ENCODE measurements around the gene MSI2.

The MSI2 gene

GRCh38 chr17:57625511-57625910, 369.2 kb downstream of the MSI2 start:
- TF ChIP-seq FOXM1 (IDR thresholded peaks at IDR 0.05; ENCODE audit: borderline replicate concordance, low read depth) (no peak), MAX (IDR thresholded peaks at IDR 0.05) (no peak), CREB1 (IDR thresholded peaks at IDR 0.05; ENCODE audit: low read depth) (no peak), TEAD4 (IDR thresholded peaks at IDR 0.05) (no peak), YY1 (IDR thresholded peaks at IDR 0.05; ENCODE audit: low read depth) (no peak), REST (IDR thresholded peaks at IDR 0.05; ENCODE audit: low read depth) (no peak), NFIC (IDR thresholded peaks at IDR 0.05) (no peak), EGR1 (IDR thresholded peaks at IDR 0.05) (no peak), ZBTB7A (IDR thresholded peaks at IDR 0.05; ENCODE audit: low read depth) (no peak), TAF1 (IDR thresholded peaks at IDR 0.05; ENCODE audit: low read depth) (no peak), RAD21 (IDR thresholded peaks at IDR 0.05; ENCODE audit: low read depth) (no peak), EP300 (IDR thresholded peaks at IDR 0.05; ENCODE audit: borderline replicate concordance) (no peak)

- TF ChIP-seq CEBPB (IDR thresholded peaks at IDR 0.05) (no peak), TAF1 (IDR thresholded peaks at IDR 0.05; ENCODE audit: low read depth) (no peak), ZBTB7A (IDR thresholded peaks at IDR 0.05; ENCODE audit: low read depth) (no peak), EGR1 (IDR thresholded peaks at IDR 0.05) (no peak), EP300 (IDR thresholded peaks at IDR 0.05; ENCODE audit: borderline replicate concordance) (no peak), MAX (IDR thresholded peaks at IDR 0.05) (no peak), TEAD4 (IDR thresholded peaks at IDR 0.05) (no peak), FOXM1 (IDR thresholded peaks at IDR 0.05; ENCODE audit: borderline replicate concordance, low read depth) (no peak), REST (IDR thresholded peaks at IDR 0.05; ENCODE audit: low read depth) (no peak), CREB1 (IDR thresholded peaks at IDR 0.05; ENCODE audit: low read depth) (no peak), USF1 (IDR thresholded peaks at IDR 0.05) (no peak), YY1 (IDR thresholded peaks at IDR 0.05; ENCODE audit: low read depth) (no peak), NFIC (IDR thresholded peaks at IDR 0.05) (no peak), TCF12 (IDR thresholded peaks at IDR 0.05; ENCODE audit: low read depth) (no peak), RAD21 (IDR thresholded peaks at IDR 0.05; ENCODE audit: low read depth) (no peak)
These were observed 369.6 kb downstream of the MSI2 start for GRCh38 chr17:57625957-57626356.

- TF ChIP-seq ZBTB7A (IDR thresholded peaks at IDR 0.05; ENCODE audit: low read depth) (no peak), REST (IDR thresholded peaks at IDR 0.05; ENCODE audit: low read depth) (no peak), TCF12 (IDR thresholded peaks at IDR 0.05; ENCODE audit: low read depth) (no peak), TAF1 (IDR thresholded peaks at IDR 0.05; ENCODE audit: low read depth) (no peak), EGR1 (IDR thresholded peaks at IDR 0.05) (no peak), USF1 (IDR thresholded peaks at IDR 0.05) (no peak), NFIC (IDR thresholded peaks at IDR 0.05) (no peak), CEBPB (IDR thresholded peaks at IDR 0.05) (no peak), EP300 (IDR thresholded peaks at IDR 0.05; ENCODE audit: borderline replicate concordance) (no peak), TEAD4 (IDR thresholded peaks at IDR 0.05) (no peak), MAX (IDR thresholded peaks at IDR 0.05) (no peak), RAD21 (IDR thresholded peaks at IDR 0.05; ENCODE audit: low read depth) (no peak), CREB1 (IDR thresholded peaks at IDR 0.05; ENCODE audit: low read depth) (no peak), YY1 (IDR thresholded peaks at IDR 0.05; ENCODE audit: low read depth) (no peak), FOXM1 (IDR thresholded peaks at IDR 0.05; ENCODE audit: borderline replicate concordance, low read depth) (no peak)
These were observed 370.3 kb downstream of the MSI2 start for GRCh38 chr17:57626520-57627210.

- no peak for TF ChIP-seq CREB1 (IDR thresholded peaks at IDR 0.05; ENCODE audit: low read depth)
- no peak for TF ChIP-seq ZBTB7A (IDR thresholded peaks at IDR 0.05; ENCODE audit: low read depth)
- TF ChIP-seq RAD21 (IDR thresholded peaks at IDR 0.05; ENCODE audit: low read depth): no peak
- no peak for TF ChIP-seq EP300 (IDR thresholded peaks at IDR 0.05; ENCODE audit: borderline replicate concordance)
- no peak for TF ChIP-seq YY1 (IDR thresholded peaks at IDR 0.05; ENCODE audit: low read depth)
These were observed 371.3 kb downstream of the MSI2 start for GRCh38 chr17:57627591-57627990.

All from Ishikawa (cell line).